NOMO-1 treated with DMSO at 0.1 percent for 48 hours (cell line): ENCODE results near the gene ADH5.
"Not testable (repeated sequence)": the region's sequence is repeated elsewhere in the genome, so short reads cannot be mapped to it uniquely, and the experiment has no call there.

Source experiments
- DNase-seq: peaks from one replicate; lab custom pipeline; 2025; ENCODE audit not compliant: unreplicated experiment; lab: John Stamatoyannopoulos, UW

Gene ADH5

GRCh38 chr4:99088481-99089365 lies at the start of gene ADH5:
Gene ADH5 (minus strand): TSS chr4:99088788. CDS start chr4:99088700, 88 bp downstream.
- DNase-seq, result peak; percentile 70

- DNase-seq, result no peak
These were observed 47.7 kb upstream of the ADH5 start for GRCh38 chr4:99136329-99136728.

GRCh38 chr4:99135541-99136162 lies 47.1 kb upstream of the ADH5 start:
- DNase-seq, result no peak

GRCh38 chr4:99134586-99134985 lies 46.0 kb upstream of the ADH5 start:
- no peak for DNase-seq

GRCh38 chr4:99131378-99131777 lies 42.8 kb upstream of the ADH5 start:
- DNase-seq, result no peak

GRCh38 chr4:99126376-99126775 lies 37.8 kb upstream of the ADH5 start:
- no peak for DNase-seq

GRCh38 chr4:99121008-99121407 lies 32.4 kb upstream of the ADH5 start:
- DNase-seq, result no peak

GRCh38 chr4:99120501-99120900 lies 31.9 kb upstream of the ADH5 start:
- no peak for DNase-seq

- no peak for DNase-seq
These were observed 29.5 kb upstream of the ADH5 start for GRCh38 chr4:99117876-99118693.

GRCh38 chr4:99117122-99117841 lies 28.7 kb upstream of the ADH5 start:
- DNase-seq, result not testable (repeated sequence)

GRCh38 chr4:99109286-99109685 lies 20.7 kb upstream of the ADH5 start:
- not testable (repeated sequence) for DNase-seq

- no peak for DNase-seq
These were observed 15.6 kb upstream of the ADH5 start for GRCh38 chr4:99104153-99104552.

- DNase-seq, result no peak
These were observed 14.6 kb upstream of the ADH5 start for GRCh38 chr4:99103166-99103565.

- no peak for DNase-seq
These were observed 14.0 kb upstream of the ADH5 start for GRCh38 chr4:99102634-99103033.

- DNase-seq, result no peak
These were observed 12.3 kb upstream of the ADH5 start for GRCh38 chr4:99100876-99101275.

- DNase-seq, result not testable (repeated sequence)
These were observed 11.2 kb upstream of the ADH5 start for GRCh38 chr4:99099814-99100213.

GRCh38 chr4:99099311-99099710 lies 10.7 kb upstream of the ADH5 start:
- DNase-seq, result no peak

GRCh38 chr4:99091841-99092240 lies 3.3 kb upstream of the ADH5 start:
- not testable (repeated sequence) for DNase-seq

GRCh38 chr4:99091216-99091575 lies 2.6 kb upstream of the ADH5 start:
- no peak for DNase-seq

- no peak for DNase-seq
These were observed 2.1 kb upstream of the ADH5 start for GRCh38 chr4:99090481-99091215.
